HG03139 (cell line): ENCODE results near the gene PWWP2B.
A peak's percentile ranks its signal among the peaks of the same experiment; 100 is the strongest.

Experiments used
- ATAC-seq: cut with Tn5 transposase; IDR thresholded peaks from one replicate; pipeline ENCODE4 v1.9.1; 2021; ENCODE audit not compliant: unreplicated experiment

PWWP2B gene

GRCh38 chr10:132444877-132445351 is 47.9 kb downstream of the PWWP2B start:
- ATAC-seq = no peak

- no peak for ATAC-seq
Measured at GRCh38 chr10:132445516-132446194, 48.7 kb downstream of the PWWP2B start.

GRCh38 chr10:132446195-132446581 is 49.2 kb downstream of the PWWP2B start:
- ATAC-seq = no peak

DNA sequence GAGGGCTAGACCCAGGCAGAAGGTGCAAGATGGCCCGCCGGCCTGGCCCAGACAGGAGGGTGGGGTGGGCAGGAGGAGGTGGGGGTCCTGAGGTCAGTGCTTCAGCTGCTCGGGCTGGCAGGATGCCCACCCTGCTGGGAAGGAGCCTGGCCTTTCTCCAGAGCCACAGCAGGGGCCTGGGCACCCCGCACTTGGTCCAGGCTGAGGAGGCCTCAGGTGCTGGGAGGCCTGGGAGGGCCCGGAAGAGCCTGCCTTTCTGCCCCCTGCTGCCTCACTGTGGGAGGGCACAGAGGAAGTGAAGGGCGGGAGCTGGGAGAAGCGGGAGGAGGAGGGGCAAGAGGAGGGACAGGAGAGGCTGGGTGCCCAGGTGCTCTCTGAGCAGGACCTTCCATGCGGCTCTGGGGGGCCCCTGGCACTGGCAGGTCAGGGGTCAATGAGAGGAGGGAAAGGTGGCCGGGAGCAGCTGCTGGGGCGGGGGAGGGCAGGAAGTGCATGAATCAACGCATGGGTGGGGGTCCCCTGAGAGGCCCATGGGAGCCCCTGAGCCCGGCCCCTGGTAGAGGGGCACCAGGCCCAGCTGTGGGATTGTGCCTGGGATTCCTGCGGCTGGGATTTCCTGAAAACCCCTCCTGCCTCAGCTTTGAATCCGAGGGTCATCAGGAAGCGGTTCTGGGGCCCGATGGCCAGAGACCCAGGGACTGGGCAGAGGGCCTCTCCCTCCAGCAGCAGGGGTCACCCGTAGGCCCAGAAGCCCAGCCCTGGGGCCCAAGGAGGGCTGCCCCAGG is 49.9 kb downstream of the PWWP2B start:
- ATAC-seq = peak; percentile 47

- ATAC-seq = no peak
Measured at GRCh38 chr10:132447446-132448247, 50.6 kb downstream of the PWWP2B start.

GRCh38 chr10:132448248-132448731 is 51.3 kb downstream of the PWWP2B start:
- ATAC-seq = no peak

DNA sequence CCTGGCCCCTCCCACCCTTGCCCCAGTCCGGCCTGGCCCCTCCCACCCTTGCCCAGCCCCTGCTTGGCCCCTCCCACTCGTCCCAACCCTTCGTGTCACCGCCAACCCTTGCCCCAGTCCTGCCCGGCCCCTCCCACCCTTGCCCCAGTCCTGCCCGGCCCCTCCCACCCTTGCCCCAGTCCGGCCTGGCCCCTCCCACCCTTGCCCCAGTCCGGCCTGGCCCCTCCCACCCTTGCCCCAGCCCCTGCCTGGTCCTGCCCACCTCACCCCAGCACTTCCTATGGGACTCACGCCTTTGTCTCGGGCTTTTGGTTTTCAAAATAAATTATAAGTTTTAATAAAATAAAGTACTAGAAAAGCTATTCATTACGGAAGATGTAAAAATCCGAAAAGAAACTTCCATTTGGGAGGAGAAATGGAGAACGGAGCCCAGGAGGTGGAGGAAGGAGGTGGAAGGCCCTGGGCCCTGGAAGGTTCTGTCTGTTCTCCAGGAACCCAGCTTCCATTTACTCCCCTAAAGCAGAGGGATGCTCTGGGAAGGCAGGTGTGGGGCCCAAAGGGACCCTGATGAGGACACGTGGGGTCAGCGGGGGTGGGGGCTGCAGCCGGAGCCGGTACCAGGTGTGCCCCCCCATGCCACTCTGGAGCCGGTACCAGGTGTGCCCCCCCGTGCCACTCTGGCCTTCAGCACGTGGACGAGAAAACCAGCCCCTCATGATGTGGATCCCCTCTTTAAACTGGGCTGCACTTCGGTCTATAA is 52.2 kb downstream of the PWWP2B start:
- no peak for ATAC-seq

DNA sequence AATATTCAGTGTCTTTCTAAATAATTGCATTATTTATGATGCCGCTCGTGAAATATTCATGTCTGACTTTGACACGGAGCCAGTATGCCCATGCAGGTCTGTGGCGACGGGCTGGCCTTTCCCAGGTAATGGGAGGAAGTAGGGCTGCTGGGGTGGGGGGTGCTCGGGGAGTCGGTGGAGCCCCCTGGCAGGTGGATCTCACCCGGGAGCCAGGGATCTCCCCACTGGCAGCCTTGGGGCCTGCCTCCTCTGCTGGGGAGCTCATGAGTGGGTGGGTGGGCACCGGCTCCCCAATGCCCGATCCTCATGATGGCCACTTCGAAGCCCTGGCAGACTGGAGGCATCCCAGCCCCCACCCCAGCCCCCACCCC is 52.8 kb downstream of the PWWP2B start:
- no peak for ATAC-seq

- ATAC-seq = no peak
Measured at GRCh38 chr10:132450466-132450824, 53.4 kb downstream of the PWWP2B start.

GRCh38 chr10:132450825-132451505 is 54.0 kb downstream of the PWWP2B start:
- ATAC-seq = no peak

- no peak for ATAC-seq
Measured at GRCh38 chr10:132451506-132452215, 54.7 kb downstream of the PWWP2B start.

DNA sequence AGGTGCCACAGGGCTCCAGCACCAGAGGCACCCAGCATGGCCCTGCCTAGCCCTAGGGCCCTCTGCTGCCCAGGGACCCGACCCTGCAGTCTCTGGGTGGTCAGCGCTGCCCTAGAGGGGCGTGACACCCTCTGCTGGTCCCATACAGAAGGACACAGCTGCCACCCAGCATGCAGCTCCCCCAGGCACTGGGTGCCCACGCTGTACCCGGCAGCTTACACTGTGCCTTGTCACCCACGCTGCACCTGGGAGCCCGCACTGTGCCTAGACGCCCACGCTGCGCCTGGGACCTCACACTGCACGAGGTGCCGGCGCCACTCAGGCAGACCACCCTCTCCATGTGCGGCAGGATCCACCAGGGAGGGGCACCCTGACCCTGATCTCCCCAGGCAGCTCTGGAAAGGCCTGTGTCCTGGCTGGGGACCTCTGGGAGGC is 55.2 kb downstream of the PWWP2B start:
- no peak for ATAC-seq

DNA sequence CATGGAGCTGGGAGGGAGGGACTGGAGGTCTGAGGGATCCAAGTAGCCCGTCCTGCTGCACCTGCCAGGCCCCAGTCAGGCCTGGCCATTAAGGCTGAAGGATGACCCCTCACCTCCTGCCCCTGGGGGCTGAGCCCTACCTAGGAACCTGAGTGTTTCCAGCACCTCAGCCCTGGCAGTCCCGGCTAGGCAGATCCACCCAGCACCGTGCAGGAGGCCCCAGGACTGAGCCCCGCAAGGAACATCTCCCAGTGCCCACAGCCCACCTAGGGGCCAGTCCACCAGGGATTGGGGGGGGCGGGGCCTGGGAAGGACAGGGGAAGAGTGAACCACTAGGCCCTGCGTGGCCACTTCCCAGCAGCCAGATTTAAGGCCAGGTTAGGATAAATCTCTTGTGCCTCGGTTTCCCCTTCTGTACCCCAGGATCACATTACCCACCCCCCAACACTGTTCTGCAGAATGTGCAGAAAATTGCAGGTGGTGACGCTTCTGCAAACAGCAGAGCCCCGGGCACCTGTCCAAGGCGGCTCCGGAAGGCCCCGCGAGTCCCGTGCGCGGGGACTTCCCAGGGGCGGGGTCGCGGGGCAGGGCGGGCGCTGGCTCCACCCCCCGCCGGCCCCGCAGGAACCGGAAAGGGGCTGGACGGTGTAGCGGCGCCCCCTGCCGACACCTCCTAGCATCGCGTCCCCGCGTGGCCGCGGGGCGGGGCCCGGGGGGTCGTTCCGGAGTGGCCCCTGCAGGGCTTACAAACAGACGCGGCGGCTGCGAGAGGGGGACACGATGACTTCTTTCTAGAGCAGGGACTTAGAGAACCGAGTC is 55.9 kb downstream of the PWWP2B start:
- ATAC-seq = peak; percentile 50

GRCh38 chr10:132453470-132453861 is 56.5 kb downstream of the PWWP2B start:
- ATAC-seq = no peak

DNA sequence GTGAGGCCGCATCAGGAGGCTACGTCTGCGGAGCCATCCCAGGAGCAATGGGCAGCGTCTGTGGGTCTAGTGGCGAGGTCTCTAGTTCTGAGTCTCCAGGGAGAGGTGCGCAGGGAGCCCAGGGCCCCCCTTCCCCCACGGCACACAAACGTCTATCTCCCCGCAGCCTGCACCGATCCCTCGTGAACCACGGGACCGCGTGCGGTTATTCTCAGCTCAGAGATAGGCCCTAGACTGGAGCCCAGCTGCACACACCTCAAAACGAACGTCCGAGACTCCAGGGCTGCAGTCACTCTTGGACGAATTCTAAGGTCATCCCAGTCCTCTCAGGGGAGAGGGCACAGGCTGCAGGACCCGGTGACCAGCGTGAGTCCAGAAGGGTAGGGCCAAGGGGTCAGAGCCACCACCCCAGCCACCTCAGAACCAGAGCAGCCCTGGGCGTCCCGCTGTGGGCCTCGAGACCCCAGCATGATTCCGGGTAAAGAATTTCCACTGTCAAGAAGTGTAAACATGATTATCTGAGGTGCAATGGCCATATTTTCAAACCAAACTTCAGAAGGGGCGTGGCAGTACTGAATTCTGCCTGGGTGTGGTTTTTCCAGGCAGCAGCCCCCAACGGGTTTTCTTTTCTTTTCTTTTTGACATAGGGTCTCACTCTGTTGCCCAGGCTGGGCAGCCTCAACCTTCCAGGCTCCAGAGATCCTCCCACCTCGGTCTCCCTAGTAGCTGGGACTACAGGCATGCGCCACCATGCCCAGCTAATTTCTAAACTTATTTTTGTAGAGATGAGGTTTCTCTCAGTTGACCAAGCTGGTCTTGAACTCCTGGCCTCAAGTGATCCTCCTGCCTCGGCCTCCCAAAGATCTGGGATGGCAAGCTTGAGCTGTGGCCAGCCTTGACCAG is 57.5 kb downstream of the PWWP2B start:
- no peak for ATAC-seq

- ATAC-seq = no peak
Measured at GRCh38 chr10:132455441-132455971, 58.5 kb downstream of the PWWP2B start.
